ENCODE data around the gene TVP23A. TPM values are rescaled to one million over a fixed set of nuclear protein-coding genes. Genes with fewer than 3 reads are reported as not detected.
"Not testable (repeated sequence)": the region's sequence is repeated elsewhere in the genome, so short reads cannot be mapped to it uniquely, and the experiment has no call there.

TVP23A gene
- total RNA-seq, 2 experiments from 2014 or later, result not detected

DNA sequence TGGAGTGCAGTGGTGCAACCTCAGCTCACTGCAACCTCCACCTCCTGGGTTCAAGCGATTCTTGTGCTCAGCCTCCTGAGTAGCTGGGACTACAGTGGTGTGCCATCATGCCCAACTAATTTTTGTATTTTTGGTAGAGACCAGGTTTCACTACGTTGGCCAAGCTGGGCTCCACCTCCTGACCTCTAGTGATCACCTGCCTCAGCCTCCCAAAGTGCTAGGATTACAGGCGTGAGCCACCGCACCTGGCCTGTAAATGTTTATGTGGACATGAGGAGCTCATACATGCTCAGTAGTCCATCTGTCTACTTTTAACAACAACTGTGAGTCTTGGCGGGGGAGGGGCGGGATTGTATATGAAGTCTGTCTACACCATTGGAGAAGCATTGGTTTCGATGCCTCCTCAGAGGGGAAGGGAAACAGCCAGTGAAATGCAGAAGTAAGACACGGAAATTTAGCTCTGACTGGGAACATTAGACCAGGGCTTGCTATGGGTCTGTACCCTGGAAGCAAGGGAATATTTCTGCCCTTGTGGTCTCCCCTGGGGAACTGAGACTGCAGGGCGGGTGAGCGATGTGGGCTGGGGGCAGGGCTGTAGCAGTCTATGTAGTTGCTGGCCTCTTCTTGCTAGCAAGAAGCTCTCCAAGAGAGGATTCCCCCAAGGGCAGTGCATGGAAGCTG lies 65.6 kb downstream of the TVP23A start:
- intact Hi-C loops (cut with micrococcal nuclease), result no loop called here
- Mint-ChIP-seq H3K27me3 (no peaks in the 10 kb centered on the region), H3K27ac (no peak overlapping the region), H3K4me3 (no peak overlapping the region), H3K36me3 (peaks cover 32% of the 10 kb centered on the region), H3K4me1 (ENCODE audit: low read depth) (peaks cover 30% of the 10 kb centered on the region), H3K9me3 (no peaks in the 10 kb centered on the region)
- CTCF ChIA-PET, result interaction anchor here (0.8 to 2.4 kb wide), 2 partner anchors 9 to 166 kb away, joined by 5 to 16 read pairs; no protein-coding TSS in a partner anchor
- POLR2A ChIA-PET, result interaction anchor here (0.6 to 0.9 kb wide), 2 partner anchors 8 to 9 kb away, joined by 3 to 4 read pairs; no protein-coding TSS in a partner anchor
- DNase-seq, result no peak

DNA sequence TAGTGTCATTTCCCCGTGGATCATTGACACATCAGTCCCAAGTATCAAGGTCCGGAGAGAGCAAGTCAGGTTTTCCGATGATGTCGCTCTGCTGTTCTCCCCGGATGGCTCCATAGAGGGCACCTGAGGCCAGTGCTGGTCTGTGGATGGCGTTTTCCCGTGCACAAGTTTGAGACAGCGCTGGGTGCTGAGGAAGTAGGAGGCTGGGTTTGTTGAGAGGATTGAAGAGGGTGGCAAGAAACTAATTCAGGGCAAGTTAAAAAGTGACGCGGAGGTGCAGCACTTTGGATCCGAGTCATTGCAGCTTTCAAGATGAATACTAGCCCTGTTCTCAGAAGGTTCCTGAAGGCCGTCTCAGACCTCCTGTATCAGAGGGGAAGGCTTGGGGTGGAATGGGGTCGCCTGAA lies 67.3 kb downstream of the TVP23A start:
- peak; percentile 63 for DNase-seq
- no peaks in the 10 kb centered on the region for H3K27me3 Mint-ChIP-seq

DNA sequence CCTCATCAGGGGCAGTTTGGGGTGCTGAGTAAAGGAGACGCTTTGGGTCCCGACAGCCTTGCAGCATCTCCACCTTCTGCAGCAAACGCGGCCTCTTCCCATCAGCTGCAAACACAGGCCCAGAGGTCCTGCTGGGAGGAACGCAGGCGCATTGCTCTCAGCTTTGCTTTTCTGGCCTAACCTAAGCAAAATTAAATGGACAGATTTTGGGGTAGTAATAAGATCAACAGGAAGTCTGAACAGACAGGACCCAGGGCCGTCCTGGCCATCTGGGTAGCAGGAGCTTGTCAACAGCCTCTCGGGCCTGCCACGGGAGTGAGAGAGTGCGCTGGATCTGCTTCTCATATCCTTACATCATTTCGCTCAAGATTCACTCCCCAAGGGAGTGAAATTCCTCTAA lies 67.8 kb downstream of the TVP23A start:
- Mint-ChIP-seq H3K27me3 (no peaks in the 10 kb centered on the region), H3K4me1 (ENCODE audit: low read depth) (peaks cover 35% of the 10 kb centered on the region), H3K36me3 (peaks cover 33% of the 10 kb centered on the region), H3K4me3 (no peak overlapping the region), H3K27ac (no peak overlapping the region), H3K9me3 (no peaks in the 10 kb centered on the region)
- no peak for DNase-seq
- CTCF ChIA-PET, result interaction anchor here (1.5 kb wide), 1 partner anchor 13 kb away, joined by 3 read pairs; no protein-coding TSS in a partner anchor
- intact Hi-C loops (cut with micrococcal nuclease), result no loop called here
- POLR2A ChIA-PET, result no interaction called here

More for the DNA sequence above, 67.3 kb downstream of the TVP23A start:
- Mint-ChIP-seq H3K9me3 (no peaks in the 10 kb centered on the region), H3K4me3 (no peak overlapping the region), H3K36me3 (peaks cover 35% of the 10 kb centered on the region), H3K4me1 (ENCODE audit: low read depth) (peaks cover 30% of the 10 kb centered on the region), H3K27ac (no peak overlapping the region)
- ChIA-PET CTCF (interaction anchor here (1.5 to 2.4 kb wide), 2 partner anchors 13 to 168 kb away, joined by 3 to 16 read pairs; no protein-coding TSS in a partner anchor), POLR2A (no interaction called here)
- intact Hi-C loops (cut with micrococcal nuclease), result no loop called here

DNA sequence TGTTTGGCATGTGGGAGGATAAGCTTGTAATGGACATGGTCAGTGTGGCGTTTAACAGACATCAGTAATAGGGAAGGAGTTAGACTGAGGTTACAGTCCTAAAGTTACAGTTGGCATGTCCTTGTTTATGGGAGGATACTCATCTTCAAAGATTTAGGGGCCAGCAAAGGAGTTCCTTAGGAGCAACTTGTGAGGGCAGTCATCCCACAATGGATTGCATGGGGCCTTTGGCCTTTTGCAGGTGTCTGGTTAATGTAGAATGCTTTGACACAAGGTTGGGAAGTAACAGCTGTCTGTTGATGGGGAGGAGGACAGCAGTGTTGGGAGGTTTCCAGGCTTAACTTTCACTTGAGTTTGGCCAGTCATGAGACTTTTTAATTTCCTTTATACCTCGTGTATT lies 72.8 kb downstream of the TVP23A start:
- no peak for DNase-seq
- intact Hi-C loops (cut with micrococcal nuclease), result loop anchor here (2.0 to 10.0 kb wide), 3 partner anchors 125 to 361 kb away; partner anchors contain the start of genes ATF7IP2 and DEXI
- Mint-ChIP-seq H3K36me3 (peaks cover 27% of the 10 kb centered on the region), H3K4me1 (ENCODE audit: low read depth) (peaks cover 35% of the 10 kb centered on the region), H3K4me3 (no peak overlapping the region), H3K27me3 (no peaks in the 10 kb centered on the region), H3K27ac (no peak overlapping the region), H3K9me3 (no peaks in the 10 kb centered on the region)
- ChIA-PET POLR2A (no interaction called here), CTCF (interaction anchor here (0.6 kb wide), 1 partner anchor 173 kb away, joined by 4 read pairs; no protein-coding TSS in a partner anchor)

DNA sequence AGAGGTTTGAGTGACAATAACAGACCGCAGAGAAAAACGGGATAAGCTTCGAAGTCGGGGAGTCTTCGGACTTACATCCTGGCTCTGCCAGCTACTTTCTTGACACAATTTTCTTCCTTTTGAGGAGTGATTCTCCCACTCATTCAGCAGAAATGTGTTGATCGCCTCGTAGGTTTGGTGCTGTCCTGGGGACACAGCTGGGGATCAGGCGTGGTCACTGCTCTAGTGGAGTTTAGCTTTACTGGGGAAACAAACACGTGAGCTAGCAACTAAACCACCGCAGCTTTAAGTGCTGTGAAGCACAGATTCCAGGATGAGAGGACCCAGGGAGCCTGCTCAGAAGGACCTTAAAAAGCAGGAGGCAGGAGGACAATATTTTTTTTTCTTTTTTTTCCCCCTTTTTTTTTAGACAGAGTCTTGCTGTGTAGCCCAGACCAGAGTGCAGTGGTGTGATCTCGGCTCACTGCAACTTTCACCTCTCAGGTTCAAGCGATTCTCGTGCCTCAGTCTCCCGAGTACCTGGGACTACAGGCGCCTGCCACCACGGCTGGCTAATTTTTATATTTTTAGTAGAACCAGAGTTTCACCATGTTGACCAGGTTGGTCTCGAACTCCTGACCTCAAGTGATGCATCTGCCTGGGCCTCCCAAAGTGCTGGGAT lies 74.1 kb downstream of the TVP23A start:
- Mint-ChIP-seq H3K27ac (peak overlapping the region; percentile 99), H3K9me3 (no peaks in the 10 kb centered on the region), H3K27me3 (no peaks in the 10 kb centered on the region), H3K4me3 (peak overlapping the region; percentile 94), H3K4me1 (ENCODE audit: low read depth) (peaks cover 41% of the 10 kb centered on the region), H3K36me3 (peaks cover 23% of the 10 kb centered on the region)
- ChIA-PET CTCF (interaction anchor here (0.6 to 2.2 kb wide), 9 partner anchors 8 to 230 kb away, joined by 3 to 17 read pairs (median 5); no protein-coding TSS in a partner anchor), POLR2A (interaction anchor here (0.6 to 1.4 kb wide), 10 partner anchors 9 to 1336 kb away, joined by 3 to 9 read pairs (median 3); no protein-coding TSS in a partner anchor)
- DNase-seq, result no peak
- intact Hi-C loops (cut with micrococcal nuclease), result loop anchor here (2.0 to 10.0 kb wide), 3 partner anchors 126 to 360 kb away; partner anchors contain the start of genes ATF7IP2 and DEXI

DNA sequence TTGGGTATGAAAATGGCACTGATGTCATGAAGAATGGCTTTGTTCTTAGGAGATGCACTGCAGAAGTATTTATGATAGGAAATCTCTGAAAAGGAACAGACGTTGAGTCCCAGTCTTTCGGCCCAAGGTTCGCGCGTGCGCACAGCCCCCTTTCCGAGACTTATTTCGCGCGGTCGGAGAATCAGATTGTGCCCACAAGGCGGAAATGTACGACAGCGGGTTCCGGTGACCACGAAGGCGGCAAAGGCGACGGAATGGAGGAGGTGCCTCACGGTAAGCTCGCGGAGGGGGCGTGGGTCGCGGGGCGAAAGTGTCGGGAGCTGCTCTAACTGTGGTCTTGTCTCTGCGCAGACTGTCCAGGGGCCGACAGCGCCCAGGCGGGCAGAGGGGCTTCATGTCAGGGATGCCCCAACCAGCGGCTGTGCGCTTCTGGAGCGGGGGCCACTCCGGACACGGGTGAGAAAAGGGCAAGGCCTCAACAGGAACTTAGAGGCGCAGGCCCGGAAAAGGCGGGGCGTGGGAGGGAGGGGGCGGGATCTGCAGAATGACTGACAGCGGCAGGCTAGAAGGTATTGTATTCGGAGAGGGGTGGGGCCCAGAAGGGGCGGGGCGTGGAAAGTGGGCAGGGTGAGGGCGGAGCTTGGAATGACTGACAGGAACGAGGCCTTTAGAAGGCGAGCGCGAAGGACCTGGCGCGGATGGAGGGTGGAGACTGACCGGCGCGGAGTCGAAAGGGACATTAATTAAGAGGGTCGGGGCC lies 74.8 kb downstream of the TVP23A start, which contains the start of gene NUBP1:
Gene NUBP1 (plus strand): TSS at position 233 of the 760 bp plus-strand sequence. CDS start 22 bp downstream, at position 255.
- no peaks in the 10 kb centered on the region for H3K27me3 Mint-ChIP-seq
- intact Hi-C loops (cut with micrococcal nuclease), result loop anchor here (2.0 to 10.0 kb wide), 3 partner anchors 127 to 359 kb away; partner anchors contain the start of genes ATF7IP2 and DEXI
- peak within 1 kb of the TSS; percentile 94 for H3K4me3 Mint-ChIP-seq
- POLR2A ChIA-PET, result interaction anchor here (0.6 to 1.4 kb wide), 10 partner anchors 10 to 1337 kb away, joined by 3 to 9 read pairs (median 3); no protein-coding TSS in a partner anchor
- peak; percentile 100 for DNase-seq
- peaks cover 17% of the 10 kb centered on the region for H3K36me3 Mint-ChIP-seq
- peak within 1 kb of the TSS; percentile 99 for H3K27ac Mint-ChIP-seq
- no peaks in the 10 kb centered on the region for H3K9me3 Mint-ChIP-seq
- peaks cover 37% of the 10 kb centered on the region for H3K4me1 Mint-ChIP-seq (ENCODE audit: low read depth)
- CTCF ChIA-PET, result interaction anchor here (0.6 to 2.2 kb wide), 10 partner anchors 9 to 518 kb away, joined by 3 to 17 read pairs (median 4); no protein-coding TSS in a partner anchor

DNA sequence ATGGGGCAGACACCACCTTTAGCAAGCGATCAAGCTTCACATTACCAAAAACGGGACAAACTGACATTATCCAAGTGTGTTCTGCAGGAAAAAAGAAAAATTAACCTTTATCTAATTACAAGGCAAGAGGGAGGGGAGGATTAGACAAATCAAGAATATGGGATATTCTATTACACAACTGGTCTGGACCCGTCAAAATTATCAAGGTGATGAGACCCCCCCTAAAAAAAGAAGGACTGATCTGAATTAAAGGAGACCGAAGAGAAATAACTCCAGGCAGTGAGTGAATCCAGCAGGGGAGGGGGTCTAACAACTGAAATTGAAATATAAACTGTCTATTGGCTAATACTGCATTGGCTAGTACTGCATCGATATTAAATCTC lies 75.4 kb downstream of the TVP23A start:
- no peak for DNase-seq
- Mint-ChIP-seq H3K9me3 (no peaks in the 10 kb centered on the region), H3K36me3 (peaks cover 13% of the 10 kb centered on the region), H3K4me1 (ENCODE audit: low read depth) (peaks cover 43% of the 10 kb centered on the region), H3K27ac (peak overlapping the region; percentile 99), H3K4me3 (peak overlapping the region; percentile 94), H3K27me3 (no peaks in the 10 kb centered on the region)
- intact Hi-C loops (cut with micrococcal nuclease), result loop anchor here (10.0 kb wide), 1 partner anchor 358 kb away; the partner anchor contains the start of gene ATF7IP2
- CTCF ChIA-PET, result interaction anchor here (2.0 to 2.2 kb wide), 2 partner anchors 171 to 175 kb away, joined by 5 to 17 read pairs; no protein-coding TSS in a partner anchor
- POLR2A ChIA-PET, result interaction anchor here (1.0 to 1.4 kb wide), 5 partner anchors 175 to 481 kb away, joined by 3 to 9 read pairs (median 3); no protein-coding TSS in a partner anchor

DNA sequence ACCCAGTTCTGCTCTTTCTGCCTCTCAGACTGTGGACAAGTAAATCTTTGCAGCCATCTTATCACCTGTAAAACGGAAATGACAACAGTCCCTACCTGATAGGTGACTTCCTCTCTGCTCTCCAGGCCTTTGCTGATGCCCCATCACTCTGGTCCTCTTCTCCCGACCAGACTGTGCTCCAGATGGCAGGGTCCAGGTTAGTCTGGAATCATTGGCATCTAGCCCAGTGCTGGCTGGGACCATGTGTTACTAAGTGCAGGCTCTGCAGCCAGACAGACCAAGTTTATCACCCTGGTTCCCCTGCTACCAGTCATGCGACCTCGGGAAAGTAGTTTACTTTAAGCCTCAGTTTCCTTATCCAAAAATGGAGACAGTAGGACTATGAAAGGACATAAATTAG lies 76.8 kb downstream of the TVP23A start:
- CTCF ChIA-PET, result no interaction called here
- Mint-ChIP-seq H3K36me3 (peaks cover 5% of the 10 kb centered on the region), H3K4me1 (ENCODE audit: low read depth) (peaks cover 49% of the 10 kb centered on the region), H3K4me3 (no peak overlapping the region), H3K27me3 (no peaks in the 10 kb centered on the region), H3K9me3 (no peaks in the 10 kb centered on the region), H3K27ac (no peak overlapping the region)
- intact Hi-C loops (cut with micrococcal nuclease), result loop anchor here (10.0 kb wide), 1 partner anchor 357 kb away; the partner anchor contains the start of gene ATF7IP2
- POLR2A ChIA-PET, result no interaction called here
- no peak for DNase-seq

DNA sequence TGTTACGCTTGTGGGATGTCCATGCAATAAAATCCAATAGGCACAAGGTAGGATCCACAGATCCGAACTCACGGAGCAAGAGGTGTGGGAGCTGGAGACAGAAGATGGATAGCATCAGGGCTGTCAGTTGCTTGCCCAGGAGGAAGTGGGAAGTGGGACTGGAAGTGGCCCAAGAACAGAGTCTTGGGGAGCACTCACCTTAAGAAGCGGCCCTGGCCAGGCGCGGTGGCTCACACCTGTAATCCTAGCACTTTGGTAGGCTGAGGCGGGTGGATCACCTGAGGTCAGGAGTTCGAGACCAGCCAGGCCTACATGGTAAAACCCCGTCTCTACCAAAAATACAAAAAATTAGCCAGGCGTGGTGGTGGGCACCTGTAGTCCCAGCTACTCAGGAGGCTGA lies 77.3 kb downstream of the TVP23A start:
- CTCF ChIA-PET, result not testable (repeated sequence)

DNA sequence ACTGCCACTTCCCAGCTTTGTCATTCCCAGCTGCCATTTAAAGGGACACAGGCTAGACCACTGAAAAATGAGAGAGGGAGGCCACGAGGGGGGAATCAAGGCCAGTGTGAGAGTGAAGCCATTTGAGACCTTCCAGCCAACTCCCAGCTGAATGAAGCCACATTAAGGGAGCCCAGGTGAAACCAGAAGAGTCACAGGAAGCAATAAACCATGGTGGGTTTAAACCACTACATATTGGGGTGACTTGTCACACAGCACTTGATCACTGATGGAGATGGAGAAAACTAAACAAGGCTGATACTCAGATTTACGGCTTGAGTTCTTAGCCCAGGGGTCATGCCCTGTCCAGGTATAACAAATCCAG lies 77.8 kb downstream of the TVP23A start:
- no peak for DNase-seq
- Mint-ChIP-seq H3K27ac (no peak overlapping the region), H3K36me3 (peaks cover 4% of the 10 kb centered on the region), H3K9me3 (no peaks in the 10 kb centered on the region), H3K27me3 (no peaks in the 10 kb centered on the region), H3K4me3 (no peak overlapping the region), H3K4me1 (ENCODE audit: low read depth) (peaks cover 44% of the 10 kb centered on the region)
- ChIA-PET CTCF (interaction anchor here (5.4 kb wide), 1 partner anchor 227 kb away, joined by 134 read pairs; no protein-coding TSS in a partner anchor), POLR2A (no interaction called here)
- intact Hi-C loops (cut with micrococcal nuclease), result loop anchor here (10.0 kb wide), 1 partner anchor 356 kb away; the partner anchor contains the start of gene ATF7IP2

More for the DNA sequence above, 77.3 kb downstream of the TVP23A start:
- POLR2A ChIA-PET, H3K9me3 Mint-ChIP-seq, H3K27me3 Mint-ChIP-seq, DNase-seq, H3K27ac Mint-ChIP-seq, H3K4me3 Mint-ChIP-seq, H3K36me3 Mint-ChIP-seq: not testable (repeated sequence)
- intact Hi-C loops (cut with micrococcal nuclease), result loop anchor here (10.0 kb wide), 1 partner anchor 356 kb away; the partner anchor contains the start of gene ATF7IP2
- H3K4me1 Mint-ChIP-seq (ENCODE audit: low read depth), result peaks cover 48% of the 10 kb centered on the region
